Ecto neural progenitor cell (in vitro differentiated cells): ENCODE results near the gene EYA3.

Experiments used
- DNase-seq: peaks from one replicate; pipeline ENCODE4 v3.0.0-alpha.2; 2018; ENCODE audit warnings: low spot score

Gene EYA3

GRCh38 chr1:27936370-27936769, 152.0 kb downstream of the EYA3 start:
- DNase-seq, result no peak

- no peak for DNase-seq
These were observed 152.7 kb downstream of the EYA3 start for GRCh38 chr1:27935721-27936120.

- peak; percentile 68 for DNase-seq
These were observed 153.4 kb downstream of the EYA3 start, which contains the start of gene SMPDL3B for GRCh38 chr1:27934818-27935549. Gene SMPDL3B (plus strand): TSS chr1:27935000. CDS start chr1:27935184, 184 bp downstream.

GRCh38 chr1:27931759-27932158, 156.7 kb downstream of the EYA3 start:
- no peak for DNase-seq

GRCh38 chr1:27931184-27931583, 157.2 kb downstream of the EYA3 start:
- DNase-seq, result no peak

- DNase-seq, result no peak
These were observed 160.0 kb downstream of the EYA3 start for GRCh38 chr1:27928216-27928954.

- no peak for DNase-seq
These were observed 166.1 kb downstream of the EYA3 start for GRCh38 chr1:27922272-27922671.
